GM18909 (cell line): ENCODE results near the gene MED25.
"Not testable (repeated sequence)": the region's sequence is repeated elsewhere in the genome, so short reads cannot be mapped to it uniquely, and the experiment has no call there.

Experiments
- ATAC-seq: cut with Tn5 transposase; IDR thresholded peaks from one replicate; pipeline ENCODE4 v1.9.1; 2021; ENCODE audit warnings: mild to moderate bottlenecking; ENCODE audit not compliant: unreplicated experiment, poor library complexity

MED25 gene

GRCh38 chr19:49812997-49813861, 4.9 kb upstream of the MED25 start, which contains the start of gene FUZ:
FUZ (minus strand) TSS chr19:49813292; CDS start chr19:49813106, 186 bp downstream.
- ATAC-seq = peak; percentile 58

- no peak for ATAC-seq
Observed at GRCh38 chr19:49814010-49814409, 4.1 kb upstream of the MED25 start.

- ATAC-seq = no peak
Observed at GRCh38 chr19:49816590-49816989, 1.5 kb upstream of the MED25 start.

GRCh38 chr19:49818649-49819370, 721 bp downstream of the MED25 start:
- ATAC-seq = no peak

GRCh38 chr19:49819452-49820115, 1.5 kb downstream of the MED25 start:
- ATAC-seq = not testable (repeated sequence)

GRCh38 chr19:49820125-49820524, 2.0 kb downstream of the MED25 start:
- no peak for ATAC-seq

GRCh38 chr19:49823472-49823871, 5.4 kb downstream of the MED25 start:
- no peak for ATAC-seq

- no peak for ATAC-seq
Observed at GRCh38 chr19:49824662-49825061, 6.6 kb downstream of the MED25 start.

- no peak for ATAC-seq
Observed at GRCh38 chr19:49827034-49827433, 8.9 kb downstream of the MED25 start.

- ATAC-seq = no peak
Observed at GRCh38 chr19:49829200-49829599, 11.1 kb downstream of the MED25 start.

GRCh38 chr19:49829721-49830120, 11.6 kb downstream of the MED25 start:
- no peak for ATAC-seq

- no peak for ATAC-seq
Observed at GRCh38 chr19:49830766-49831165, 12.7 kb downstream of the MED25 start.

- ATAC-seq = no peak
Observed at GRCh38 chr19:49831592-49831991, 13.5 kb downstream of the MED25 start.

GRCh38 chr19:49832556-49832955, 14.5 kb downstream of the MED25 start:
- no peak for ATAC-seq

- no peak for ATAC-seq
Observed at GRCh38 chr19:49833599-49833998, 15.5 kb downstream of the MED25 start.

- ATAC-seq = no peak
Observed at GRCh38 chr19:49835562-49835961, 17.5 kb downstream of the MED25 start.

GRCh38 chr19:49836176-49837008, 18.3 kb downstream of the MED25 start:
- ATAC-seq = no peak

GRCh38 chr19:49837009-49837310, 18.9 kb downstream of the MED25 start:
- no peak for ATAC-seq

- ATAC-seq = no peak
Observed at GRCh38 chr19:49837425-49837824, 19.3 kb downstream of the MED25 start.

GRCh38 chr19:49838885-49839588, 20.9 kb downstream of the MED25 start:
- ATAC-seq = no peak
